Osteocyte (in vitro differentiated cells): ENCODE measurements around the gene RAPGEF4. TPM values are rescaled to one million over a fixed set of nuclear protein-coding genes. Genes with fewer than 3 reads are reported as not detected.

ENCODE experiments used
- DNase-seq: peaks from one replicate; pipeline ENCODE4 v3.0.0; 2021; ENCODE audit warnings: mixed read lengths; ENCODE audit not compliant: unreplicated experiment; ENCODE audit errors: extremely low spot score
- H3K27ac Mint-ChIP-seq: one replicate; pipeline ENCODE4 v1.8.0; 2021; ENCODE audit warnings: mild to moderate bottlenecking, mixed read lengths; ENCODE audit not compliant: unreplicated experiment
- H3K27me3 Mint-ChIP-seq: one replicate; pipeline ENCODE4 v1.8.0; 2021; ENCODE audit warnings: mixed read lengths; ENCODE audit not compliant: unreplicated experiment
- H3K36me3 Mint-ChIP-seq: one replicate; pipeline ENCODE4 v1.8.0; 2021; ENCODE audit warnings: mixed read lengths; ENCODE audit not compliant: unreplicated experiment
- H3K4me1 Mint-ChIP-seq: one replicate; pipeline ENCODE4 v1.8.0; 2021; ENCODE audit warnings: mixed read lengths; ENCODE audit not compliant: unreplicated experiment
- H3K4me3 Mint-ChIP-seq: one replicate; pipeline ENCODE4 v1.8.0; 2021; ENCODE audit warnings: mild to moderate bottlenecking, moderate library complexity, mixed read lengths; ENCODE audit not compliant: unreplicated experiment
- H3K9me3 Mint-ChIP-seq: one replicate; pipeline ENCODE4 v1.8.0; 2021; ENCODE audit warnings: mixed read lengths; ENCODE audit not compliant: unreplicated experiment
- total RNA-seq: library from RNA; stranded (reverse); gene quantifications from 2 replicates; pipeline ENCODE4 v1.2.1, GENCODE V29; 2021
- TF ChIP-seq, protein P1 (sequence below): fragments of 200-600 bp; sonication (generic); IDR thresholded peaks from 2 replicates; pipeline ENCODE4 v1.5.0; 2021; ENCODE audit warnings: antibody characterized with exemption, mild to moderate bottlenecking, moderate library complexity

RAPGEF4 gene
- total RNA-seq, 1 donor from 2014 or later = 0.91 TPM

DNA sequence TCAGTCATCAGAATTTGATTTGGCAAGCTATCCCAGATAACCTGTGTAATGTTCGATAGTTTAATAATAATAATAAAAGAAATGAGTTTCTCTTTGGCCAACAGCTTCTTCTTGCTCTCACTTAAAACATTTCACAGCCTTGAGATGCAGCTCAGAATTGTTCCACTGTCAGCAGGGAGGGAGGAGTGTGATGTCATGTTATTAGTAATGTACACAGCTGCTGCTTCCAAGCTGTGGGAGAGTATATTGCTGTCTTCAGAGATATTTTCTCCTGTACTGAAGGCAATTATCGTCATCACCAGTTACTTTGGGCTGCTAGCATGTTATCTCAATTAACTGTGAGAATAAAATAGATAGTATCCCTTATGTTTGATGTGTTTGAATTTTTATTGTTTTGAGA lies 193.1 kb downstream of the RAPGEF4 start:
- Mint-ChIP-seq H3K27ac (peak overlapping the region; percentile 83), H3K36me3 (no peaks in the 10 kb centered on the region), H3K27me3 (peaks cover 4% of the 10 kb centered on the region), H3K9me3 (no peaks in the 10 kb centered on the region), H3K4me3 (no peak overlapping the region), H3K4me1 (peaks cover 46% of the 10 kb centered on the region)
- DNase-seq = no peak
- TF ChIP-seq, protein P1, sequence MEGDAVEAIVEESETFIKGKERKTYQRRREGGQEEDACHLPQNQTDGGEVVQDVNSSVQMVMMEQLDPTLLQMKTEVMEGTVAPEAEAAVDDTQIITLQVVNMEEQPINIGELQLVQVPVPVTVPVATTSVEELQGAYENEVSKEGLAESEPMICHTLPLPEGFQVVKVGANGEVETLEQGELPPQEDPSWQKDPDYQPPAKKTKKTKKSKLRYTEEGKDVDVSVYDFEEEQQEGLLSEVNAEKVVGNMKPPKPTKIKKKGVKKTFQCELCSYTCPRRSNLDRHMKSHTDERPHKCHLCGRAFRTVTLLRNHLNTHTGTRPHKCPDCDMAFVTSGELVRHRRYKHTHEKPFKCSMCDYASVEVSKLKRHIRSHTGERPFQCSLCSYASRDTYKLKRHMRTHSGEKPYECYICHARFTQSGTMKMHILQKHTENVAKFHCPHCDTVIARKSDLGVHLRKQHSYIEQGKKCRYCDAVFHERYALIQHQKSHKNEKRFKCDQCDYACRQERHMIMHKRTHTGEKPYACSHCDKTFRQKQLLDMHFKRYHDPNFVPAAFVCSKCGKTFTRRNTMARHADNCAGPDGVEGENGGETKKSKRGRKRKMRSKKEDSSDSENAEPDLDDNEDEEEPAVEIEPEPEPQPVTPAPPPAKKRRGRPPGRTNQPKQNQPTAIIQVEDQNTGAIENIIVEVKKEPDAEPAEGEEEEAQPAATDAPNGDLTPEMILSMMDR = no peak

DNA sequence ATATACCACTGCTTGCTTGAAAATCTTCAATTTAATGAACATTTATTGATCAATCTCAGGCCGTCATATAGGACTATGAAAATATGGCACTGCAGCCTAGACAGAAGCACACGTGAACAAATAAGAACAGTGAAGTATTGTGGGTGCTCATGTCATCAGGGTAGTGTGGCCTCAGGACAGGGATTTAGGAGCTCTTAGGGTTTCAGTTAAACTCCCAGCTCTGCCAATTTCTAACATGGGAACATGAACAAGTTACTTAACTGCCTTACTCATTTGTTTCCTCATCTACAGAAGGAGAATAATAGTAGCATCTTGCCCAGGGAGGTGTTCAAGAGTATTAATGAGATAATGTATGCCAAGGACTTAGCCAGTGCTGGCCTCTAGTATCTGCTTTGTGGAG lies 194.0 kb downstream of the RAPGEF4 start:
- TF ChIP-seq, protein P1 = no peak
- peaks cover 46% of the 10 kb centered on the region for H3K4me1 Mint-ChIP-seq
- no peaks in the 10 kb centered on the region for H3K9me3 Mint-ChIP-seq
- no peak for DNase-seq
- H3K4me3 Mint-ChIP-seq = no peak overlapping the region
- H3K36me3 Mint-ChIP-seq = no peaks in the 10 kb centered on the region
- H3K27ac Mint-ChIP-seq = no peak overlapping the region
- peaks cover 4% of the 10 kb centered on the region for H3K27me3 Mint-ChIP-seq

DNA sequence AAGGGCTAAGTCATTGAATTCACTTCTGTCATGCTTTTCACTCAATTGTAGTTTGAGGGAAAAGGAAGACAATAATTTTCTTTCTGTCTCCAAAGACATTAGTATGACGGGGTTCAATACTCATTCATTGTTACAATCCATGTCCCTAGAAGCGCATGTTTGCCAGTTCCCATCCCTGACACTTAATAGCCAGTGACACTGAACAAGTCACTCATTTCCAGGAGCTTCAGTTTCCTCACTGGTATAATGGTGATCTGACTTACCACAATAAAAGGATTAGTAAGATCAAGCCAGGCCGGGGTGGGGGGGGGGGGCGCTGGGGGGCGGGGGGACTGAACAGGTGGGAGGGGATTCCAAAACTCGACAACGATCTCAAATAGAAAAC lies 195.2 kb downstream of the RAPGEF4 start:
- H3K36me3 Mint-ChIP-seq = no peaks in the 10 kb centered on the region
- TF ChIP-seq, protein P1 = no peak
- peaks cover 46% of the 10 kb centered on the region for H3K4me1 Mint-ChIP-seq
- no peak overlapping the region for H3K4me3 Mint-ChIP-seq
- no peak overlapping the region for H3K27ac Mint-ChIP-seq
- H3K9me3 Mint-ChIP-seq = no peaks in the 10 kb centered on the region
- peaks cover 4% of the 10 kb centered on the region for H3K27me3 Mint-ChIP-seq
- no peak for DNase-seq

DNA sequence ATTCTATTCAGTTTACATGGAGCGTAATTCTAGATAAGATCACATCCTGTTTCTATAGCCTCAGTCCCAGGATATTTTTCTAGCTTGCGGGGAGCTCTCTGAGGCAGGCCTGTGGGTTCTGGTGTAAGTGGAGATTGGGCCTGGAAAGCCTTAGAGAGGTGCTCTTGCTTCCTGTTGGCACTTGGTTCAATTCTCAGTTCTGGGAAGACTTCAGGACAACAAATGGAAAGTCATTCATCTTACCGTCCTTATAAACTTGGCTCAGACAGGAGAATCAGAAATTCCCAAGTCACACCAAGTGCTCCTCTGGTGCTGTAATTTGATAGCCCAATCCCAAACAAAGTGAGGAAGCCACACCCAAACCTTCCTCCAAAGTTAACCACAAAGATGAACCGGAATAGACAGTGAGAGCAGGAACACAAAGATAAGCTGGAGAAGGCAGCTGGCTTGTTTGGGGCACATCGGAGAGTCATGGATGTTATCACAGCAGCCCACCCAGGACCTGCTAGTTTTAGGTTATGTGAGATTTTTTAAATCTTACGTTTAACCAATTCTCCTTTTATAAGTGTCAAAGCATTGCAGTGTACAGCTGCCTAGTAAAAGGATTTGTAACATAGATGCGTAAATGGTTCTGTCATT lies 195.7 kb downstream of the RAPGEF4 start:
- no peaks in the 10 kb centered on the region for H3K36me3 Mint-ChIP-seq

DNA sequence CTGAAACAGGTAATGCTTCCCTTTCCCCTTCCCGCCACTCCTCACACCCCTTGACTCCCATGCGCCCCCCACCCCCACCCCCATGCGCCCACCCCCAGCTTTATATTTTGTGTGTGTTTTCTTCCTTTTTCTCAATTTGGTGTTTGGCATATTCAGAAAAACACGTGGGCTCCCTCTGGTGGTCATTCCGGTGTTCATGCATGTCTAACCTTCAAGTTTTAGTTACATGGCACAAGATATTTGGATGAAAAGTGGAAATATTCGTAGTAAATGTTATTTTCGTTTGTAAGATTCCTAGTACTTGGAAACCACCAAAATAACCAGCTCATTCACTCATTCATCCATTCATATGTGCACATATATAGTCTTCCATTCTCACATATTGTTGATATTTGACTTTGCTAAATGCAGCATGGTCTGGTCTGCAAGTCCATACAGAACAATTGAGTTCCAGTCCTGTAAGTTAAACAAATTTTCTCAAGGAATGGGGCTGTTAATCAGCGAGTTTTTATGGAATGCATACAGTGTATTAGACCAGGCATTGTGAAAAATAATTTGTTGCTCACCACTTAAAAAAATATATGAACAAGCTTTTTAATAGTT lies 196.4 kb downstream of the RAPGEF4 start:
- no peak for DNase-seq
- no peak overlapping the region for H3K27ac Mint-ChIP-seq
- TF ChIP-seq, protein P1 = peak; percentile 72
- H3K4me3 Mint-ChIP-seq = no peak overlapping the region
- H3K36me3 Mint-ChIP-seq = no peaks in the 10 kb centered on the region
- no peaks in the 10 kb centered on the region for H3K9me3 Mint-ChIP-seq
- H3K4me1 Mint-ChIP-seq = peaks cover 40% of the 10 kb centered on the region
- peaks cover 4% of the 10 kb centered on the region for H3K27me3 Mint-ChIP-seq

More for the DNA sequence above, 195.7 kb downstream of the RAPGEF4 start:
- DNase-seq = no peak
- Mint-ChIP-seq H3K27ac (peak overlapping the region; percentile 80), H3K4me1 (peaks cover 44% of the 10 kb centered on the region), H3K9me3 (no peaks in the 10 kb centered on the region), H3K4me3 (no peak overlapping the region), H3K27me3 (peaks cover 4% of the 10 kb centered on the region)
- TF ChIP-seq, protein P1 = no peak
